ENCODE measurements around the gene BCR.

The BCR gene

DNA sequence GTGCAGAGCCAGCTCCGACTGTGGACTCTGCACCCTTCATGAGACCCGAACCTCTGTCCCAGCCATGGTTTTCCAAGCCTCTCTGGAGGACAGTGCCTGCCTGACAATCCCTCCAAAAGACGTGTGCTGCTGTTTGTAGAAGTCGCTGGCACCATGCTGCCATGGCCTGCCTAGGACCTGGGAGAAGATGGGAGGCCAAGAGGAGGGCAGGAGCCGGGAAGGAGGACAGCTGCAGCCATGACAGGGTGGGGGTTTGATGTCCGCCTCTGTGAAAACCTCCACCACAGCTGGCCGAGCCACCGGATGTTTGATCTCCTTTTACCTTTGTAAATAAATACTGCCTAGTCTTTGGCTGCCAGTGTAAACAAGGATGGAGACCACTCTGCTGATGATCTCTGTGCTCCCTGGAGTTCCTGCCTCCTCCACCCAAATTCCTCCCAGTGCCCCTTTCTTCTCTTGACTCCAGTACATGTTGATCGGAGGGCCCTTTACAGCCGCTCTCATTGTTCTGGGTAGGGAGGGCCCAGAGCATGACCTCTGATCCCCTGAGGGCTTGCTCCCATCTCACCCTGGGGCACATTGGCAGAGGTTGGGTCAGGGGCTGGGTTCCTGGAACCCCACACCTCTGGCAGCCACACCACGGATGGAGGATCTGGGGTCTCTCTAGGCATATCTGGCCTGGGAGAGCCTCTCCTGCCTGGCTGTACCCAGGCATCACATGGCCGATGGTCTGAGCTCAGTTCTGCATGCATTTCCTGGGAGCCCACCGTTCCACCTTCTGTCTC lies 66.9 kb downstream of the BCR start:
- H3K36me3 ChIP-seq (ENCODE audit: insufficient read depth, low read length), result no peaks in the 10 kb centered on the region
- peaks cover 51% of the 10 kb centered on the region for H3K4me1 ChIP-seq (ENCODE audit: insufficient read depth, low read length)
- no peaks in the 10 kb centered on the region for H3K9me3 ChIP-seq (ENCODE audit: control insufficient read depth, insufficient read depth, low read length)
- H3K9ac ChIP-seq (ENCODE audit: low read depth, low read length), result no peak overlapping the region

DNA sequence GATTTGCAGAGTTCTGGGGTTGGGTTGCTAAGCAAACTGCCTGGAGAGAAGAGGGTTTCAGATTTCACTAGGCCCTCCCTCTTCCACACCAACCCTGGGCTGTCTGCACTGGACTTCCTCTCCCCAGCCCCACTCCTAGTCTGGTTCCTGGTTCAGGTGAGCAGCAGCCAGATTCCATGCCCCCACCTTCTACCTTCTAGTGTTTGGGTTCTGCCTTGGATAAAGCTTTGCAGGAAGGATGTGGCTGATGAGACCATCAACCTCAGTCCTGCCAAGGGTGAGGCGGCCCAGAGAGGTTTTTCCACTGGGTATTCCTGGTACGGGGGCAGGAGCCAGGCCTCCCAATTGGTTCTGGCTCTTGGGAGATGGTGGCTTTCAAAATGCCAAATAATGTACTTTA lies 68.3 kb downstream of the BCR start:
- Histone ChIP-seq H3K36me3 (ENCODE audit: insufficient read depth, low read length) (no peaks in the 10 kb centered on the region), H3K9me3 (ENCODE audit: control insufficient read depth, insufficient read depth, low read length) (no peaks in the 10 kb centered on the region), H3K9ac (ENCODE audit: low read depth, low read length) (no peak overlapping the region), H3K4me1 (ENCODE audit: insufficient read depth, low read length) (peaks cover 51% of the 10 kb centered on the region)

DNA sequence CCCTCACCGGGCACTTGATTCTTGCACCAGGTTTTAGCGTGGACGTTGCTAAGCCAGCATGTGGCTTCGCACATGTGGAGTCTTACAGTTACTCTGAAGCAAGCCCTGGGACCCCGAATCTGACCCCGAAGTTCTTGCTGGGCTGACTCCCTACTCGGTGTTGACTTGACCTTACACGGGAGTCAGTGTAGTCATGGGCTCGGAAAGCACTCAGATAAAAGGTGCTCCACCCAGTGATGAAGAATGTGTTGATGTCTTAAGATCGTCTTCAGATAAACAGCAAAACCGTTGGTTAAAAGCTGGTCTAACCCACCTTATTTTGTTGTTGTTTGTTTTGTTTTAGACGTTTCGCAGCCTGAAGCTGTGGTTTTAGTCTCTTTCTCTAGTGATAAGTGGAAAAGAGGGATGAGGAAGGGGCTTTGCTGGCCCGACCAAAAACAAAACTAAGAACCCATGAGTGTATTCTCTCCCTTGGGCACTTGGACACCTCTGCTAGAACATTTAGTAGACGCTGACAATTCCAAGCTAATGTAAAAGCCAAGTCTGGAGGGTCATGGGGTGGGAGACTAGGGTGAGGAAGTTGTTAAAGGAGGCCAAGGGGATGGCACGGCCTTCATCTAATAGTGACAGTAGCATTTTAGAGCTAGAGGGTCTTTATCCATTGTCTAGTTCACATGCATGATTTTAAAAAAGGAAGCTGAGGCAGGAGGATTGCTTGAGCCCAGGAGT lies 69.9 kb downstream of the BCR start:
- H3K36me3 ChIP-seq (ENCODE audit: insufficient read depth, low read length), result peaks cover 4% of the 10 kb centered on the region; the same call in 1 of the 2 replicates
- no peak overlapping the region for H3K9ac ChIP-seq (ENCODE audit: low read depth, low read length)
- H3K9me3 ChIP-seq (ENCODE audit: control insufficient read depth, insufficient read depth, low read length), result no peaks in the 10 kb centered on the region
- H3K4me1 ChIP-seq (ENCODE audit: insufficient read depth, low read length), result peaks cover 34% of the 10 kb centered on the region

DNA sequence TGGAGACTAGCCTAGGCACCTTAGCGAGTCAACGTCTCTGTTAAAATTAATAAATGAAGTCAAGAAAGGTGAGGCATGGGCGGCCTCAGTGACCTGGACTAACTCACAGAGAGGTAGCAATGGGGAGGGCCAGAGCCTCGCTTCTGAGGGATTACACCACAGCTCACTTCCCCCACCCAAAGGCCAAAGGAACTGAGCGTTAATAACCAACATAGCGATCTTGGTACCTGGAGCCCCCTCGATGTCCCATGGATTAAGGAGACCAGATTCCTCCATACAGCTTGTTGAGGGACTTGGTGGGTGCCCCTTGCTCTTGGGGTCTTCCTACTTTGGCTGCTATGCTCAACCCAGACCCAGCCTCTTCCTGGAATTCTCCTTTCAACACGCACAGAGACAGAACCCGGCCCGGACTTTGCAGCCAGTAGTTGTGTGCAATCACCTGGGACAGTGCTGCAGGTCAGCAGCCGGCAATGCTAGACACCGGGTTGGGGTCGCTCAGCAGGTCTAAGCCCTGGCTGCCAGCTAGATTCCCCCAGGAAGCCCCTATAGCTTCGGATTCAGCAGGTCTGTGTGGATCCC lies 70.6 kb downstream of the BCR start:
- H3K9me3 ChIP-seq (ENCODE audit: control insufficient read depth, insufficient read depth, low read length), result no peaks in the 10 kb centered on the region
- peaks cover 4% of the 10 kb centered on the region; the same call in 1 of the 2 replicates for H3K36me3 ChIP-seq (ENCODE audit: insufficient read depth, low read length)
- H3K4me1 ChIP-seq (ENCODE audit: insufficient read depth, low read length), result peaks cover 34% of the 10 kb centered on the region
- H3K9ac ChIP-seq (ENCODE audit: low read depth, low read length), result no peak overlapping the region

DNA sequence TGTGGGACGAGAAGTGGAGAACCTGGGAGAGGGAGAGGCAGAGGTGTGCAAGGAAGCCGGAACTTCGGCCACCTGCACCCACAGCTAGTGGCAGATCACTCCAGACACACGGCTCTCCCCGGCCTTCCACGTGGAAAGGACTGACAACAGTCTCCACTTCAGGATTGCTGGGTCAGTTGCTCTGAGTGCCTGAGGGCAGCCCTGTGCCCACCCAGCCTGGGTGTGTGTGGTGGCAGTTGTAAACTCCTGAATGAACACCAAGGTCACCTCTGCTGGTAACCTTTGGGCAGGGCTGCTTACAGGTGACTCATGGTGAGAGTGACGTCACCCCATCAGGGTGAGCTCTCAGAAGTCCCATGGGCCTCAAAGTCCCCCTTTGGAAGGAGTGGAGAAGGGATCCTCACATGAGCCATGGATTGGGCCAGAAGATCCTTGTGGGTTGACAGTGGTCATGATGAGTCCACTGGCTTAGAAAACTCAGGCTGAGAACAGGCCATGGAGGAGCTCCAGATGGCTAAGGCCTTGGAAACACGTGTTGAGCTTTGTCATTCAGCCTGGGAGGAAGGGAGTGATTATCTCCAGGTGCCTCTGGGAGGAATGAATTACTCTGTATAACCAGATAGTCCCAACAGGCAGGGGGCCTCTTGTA lies 71.3 kb downstream of the BCR start:
- Histone ChIP-seq H3K4me1 (ENCODE audit: insufficient read depth, low read length) (peaks cover 34% of the 10 kb centered on the region), H3K9ac (ENCODE audit: low read depth, low read length) (no peak overlapping the region), H3K9me3 (ENCODE audit: control insufficient read depth, insufficient read depth, low read length) (no peaks in the 10 kb centered on the region), H3K36me3 (ENCODE audit: insufficient read depth, low read length) (peaks cover 4% of the 10 kb centered on the region; the same call in 1 of the 2 replicates)

DNA sequence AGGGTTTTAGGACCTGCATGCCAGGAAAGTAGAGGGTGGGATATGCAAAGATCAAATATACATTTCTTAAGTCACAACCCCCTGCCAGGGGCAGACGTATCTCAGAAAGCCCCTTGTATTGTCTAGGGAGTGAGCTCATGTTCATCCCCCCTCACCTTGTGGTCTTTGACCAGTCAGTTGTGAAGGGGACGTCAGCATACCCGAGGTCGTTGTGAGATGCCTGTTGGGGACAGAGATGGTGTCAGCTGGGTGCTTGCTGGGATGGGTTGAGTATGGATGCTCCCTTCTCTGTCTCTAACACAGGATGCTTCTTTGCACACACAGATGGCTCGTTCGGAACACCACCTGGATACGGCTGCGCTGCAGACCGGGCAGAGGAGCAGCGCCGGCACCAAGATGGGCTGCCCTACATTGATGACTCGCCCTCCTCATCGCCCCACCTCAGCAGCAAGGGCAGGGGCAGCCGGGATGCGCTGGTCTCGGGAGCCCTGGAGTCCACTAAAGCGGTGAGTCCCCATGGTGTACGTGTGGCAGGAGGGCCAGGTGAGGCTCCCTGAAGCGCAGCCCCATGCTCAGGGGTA lies 73.3 kb downstream of the BCR start:
- Histone ChIP-seq H3K9ac (ENCODE audit: low read depth, low read length) (no peak overlapping the region), H3K36me3 (ENCODE audit: insufficient read depth, low read length) (peaks cover 4% of the 10 kb centered on the region), H3K9me3 (ENCODE audit: control insufficient read depth, insufficient read depth, low read length) (no peaks in the 10 kb centered on the region), H3K4me1 (ENCODE audit: insufficient read depth, low read length) (peaks cover 34% of the 10 kb centered on the region)

DNA sequence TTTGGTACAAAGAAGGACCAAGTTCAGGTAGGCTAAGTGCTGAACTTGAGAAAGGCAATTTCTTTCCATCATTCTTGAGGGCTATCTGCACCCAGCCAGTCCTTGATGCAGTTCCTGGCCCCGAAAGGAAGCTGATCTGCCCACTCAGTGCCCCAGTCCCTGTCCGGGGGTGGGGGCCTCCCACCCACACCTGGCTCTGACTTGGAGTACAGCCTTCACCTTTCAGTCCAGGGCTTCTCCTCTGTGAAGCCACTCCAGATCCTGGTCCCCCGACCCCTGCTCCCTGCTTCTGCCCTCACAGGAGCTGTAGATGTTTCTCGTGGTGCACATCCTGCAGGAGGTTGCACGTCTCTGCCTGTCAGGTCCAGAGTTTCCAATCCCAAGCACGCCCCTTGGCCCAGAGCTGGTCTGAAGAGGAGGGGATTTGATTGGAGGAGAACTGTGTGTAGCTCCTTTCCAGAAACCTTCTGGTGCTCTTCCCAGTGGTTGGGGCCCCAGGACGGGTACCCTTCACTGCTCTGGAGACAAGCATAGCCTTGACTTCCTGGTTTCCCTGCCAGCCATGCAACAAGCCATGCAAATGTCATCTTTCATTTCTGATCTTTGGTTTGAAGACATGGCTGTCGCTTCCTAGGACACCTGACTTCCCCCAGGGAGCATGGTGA lies 75.3 kb downstream of the BCR start:
- Histone ChIP-seq H3K4me1 (ENCODE audit: insufficient read depth, low read length) (peaks cover 20% of the 10 kb centered on the region), H3K36me3 (ENCODE audit: insufficient read depth, low read length) (peaks cover 4% of the 10 kb centered on the region), H3K9me3 (ENCODE audit: control insufficient read depth, insufficient read depth, low read length) (no peaks in the 10 kb centered on the region), H3K9ac (ENCODE audit: low read depth, low read length) (no peak overlapping the region)

DNA sequence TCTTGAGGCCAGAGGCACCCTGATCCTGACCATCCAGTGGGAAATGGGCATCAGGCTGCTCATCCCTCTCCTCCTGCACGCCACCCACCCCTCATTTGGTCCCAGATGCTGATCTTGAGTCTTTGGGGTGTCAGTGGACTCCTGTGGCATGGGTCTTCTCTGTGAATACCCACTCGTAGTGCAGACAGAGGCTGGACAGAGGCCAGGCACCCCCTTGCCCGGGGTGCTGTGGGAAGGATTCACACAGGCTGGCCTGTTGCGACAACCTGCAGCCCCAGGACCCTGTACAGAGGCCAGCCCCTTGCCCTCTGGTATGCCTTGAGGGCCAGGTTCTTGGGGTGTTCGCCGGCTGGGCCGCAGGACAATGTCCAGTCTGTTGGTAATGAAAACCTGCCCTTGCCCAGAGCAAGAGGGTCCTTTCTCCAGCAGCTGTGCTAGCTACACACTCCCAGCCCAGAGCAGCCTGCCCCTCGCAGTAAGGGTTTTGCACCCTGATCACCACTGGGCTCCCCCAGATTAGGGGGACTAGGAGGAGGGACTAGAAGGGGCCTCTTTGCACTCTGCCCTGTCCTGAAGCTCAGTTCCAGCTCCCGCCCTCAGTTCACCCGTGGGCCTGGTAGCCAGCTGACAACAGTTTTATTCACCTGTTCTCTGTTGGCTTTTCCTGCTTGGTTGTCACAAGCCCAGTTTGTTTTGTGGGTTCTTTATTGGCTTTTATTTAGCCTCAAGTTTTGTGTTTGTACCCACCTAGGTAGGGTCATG lies 76.0 kb downstream of the BCR start:
- Histone ChIP-seq H3K9ac (ENCODE audit: low read depth, low read length) (no peak overlapping the region), H3K36me3 (ENCODE audit: insufficient read depth, low read length) (peaks cover 4% of the 10 kb centered on the region), H3K4me1 (ENCODE audit: insufficient read depth, low read length) (peaks cover 14% of the 10 kb centered on the region), H3K9me3 (ENCODE audit: control insufficient read depth, insufficient read depth, low read length) (no peaks in the 10 kb centered on the region)

DNA sequence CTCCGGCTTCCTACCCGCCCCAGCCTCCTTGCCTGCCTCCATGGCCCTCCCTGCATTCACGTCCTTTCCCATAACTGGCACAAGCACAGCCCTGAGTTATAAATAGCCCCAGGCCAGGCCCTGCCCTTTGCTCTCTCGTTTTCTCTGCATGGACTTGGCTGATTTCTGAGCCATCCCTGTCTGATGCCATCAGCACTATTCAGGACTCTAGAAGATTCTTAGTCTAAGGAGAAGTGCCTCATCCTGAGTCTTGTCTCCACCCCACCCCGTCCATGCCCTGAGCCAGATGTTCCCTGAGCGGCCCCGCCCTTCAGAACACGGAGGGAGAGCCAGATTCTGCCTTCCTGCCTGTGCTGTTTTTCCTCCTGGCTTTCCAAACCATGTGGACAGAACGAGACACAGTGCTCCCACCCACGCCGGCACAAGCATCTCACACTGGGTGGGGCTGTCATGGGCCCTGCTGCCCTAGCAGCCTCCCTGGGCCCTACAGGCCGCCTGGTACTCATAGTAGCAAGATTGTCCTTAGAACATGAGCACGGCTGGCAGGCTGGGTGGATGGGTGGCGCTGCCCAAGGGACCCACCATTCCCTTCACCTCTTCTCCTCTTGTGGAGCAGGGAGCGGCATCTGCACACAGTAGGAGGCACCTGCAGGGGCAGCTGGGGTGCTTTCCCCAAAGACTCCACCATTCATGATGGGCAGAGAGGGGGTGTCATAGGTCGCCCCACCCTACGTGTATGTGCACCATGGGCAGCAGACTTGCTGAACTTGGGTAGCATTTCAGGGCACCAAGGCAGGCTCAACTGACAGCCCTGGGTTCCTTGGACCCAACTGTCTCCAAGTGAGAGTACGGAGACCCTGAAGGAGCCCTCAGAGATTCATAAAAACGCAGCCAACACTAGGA lies 76.9 kb downstream of the BCR start:
- Histone ChIP-seq H3K9me3 (ENCODE audit: control insufficient read depth, insufficient read depth, low read length) (no peaks in the 10 kb centered on the region), H3K4me1 (ENCODE audit: insufficient read depth, low read length) (peaks cover 5% of the 10 kb centered on the region; the same call in 1 of the 2 replicates), H3K36me3 (ENCODE audit: insufficient read depth, low read length) (peaks cover 4% of the 10 kb centered on the region), H3K9ac (ENCODE audit: low read depth, low read length) (no peak overlapping the region)

DNA sequence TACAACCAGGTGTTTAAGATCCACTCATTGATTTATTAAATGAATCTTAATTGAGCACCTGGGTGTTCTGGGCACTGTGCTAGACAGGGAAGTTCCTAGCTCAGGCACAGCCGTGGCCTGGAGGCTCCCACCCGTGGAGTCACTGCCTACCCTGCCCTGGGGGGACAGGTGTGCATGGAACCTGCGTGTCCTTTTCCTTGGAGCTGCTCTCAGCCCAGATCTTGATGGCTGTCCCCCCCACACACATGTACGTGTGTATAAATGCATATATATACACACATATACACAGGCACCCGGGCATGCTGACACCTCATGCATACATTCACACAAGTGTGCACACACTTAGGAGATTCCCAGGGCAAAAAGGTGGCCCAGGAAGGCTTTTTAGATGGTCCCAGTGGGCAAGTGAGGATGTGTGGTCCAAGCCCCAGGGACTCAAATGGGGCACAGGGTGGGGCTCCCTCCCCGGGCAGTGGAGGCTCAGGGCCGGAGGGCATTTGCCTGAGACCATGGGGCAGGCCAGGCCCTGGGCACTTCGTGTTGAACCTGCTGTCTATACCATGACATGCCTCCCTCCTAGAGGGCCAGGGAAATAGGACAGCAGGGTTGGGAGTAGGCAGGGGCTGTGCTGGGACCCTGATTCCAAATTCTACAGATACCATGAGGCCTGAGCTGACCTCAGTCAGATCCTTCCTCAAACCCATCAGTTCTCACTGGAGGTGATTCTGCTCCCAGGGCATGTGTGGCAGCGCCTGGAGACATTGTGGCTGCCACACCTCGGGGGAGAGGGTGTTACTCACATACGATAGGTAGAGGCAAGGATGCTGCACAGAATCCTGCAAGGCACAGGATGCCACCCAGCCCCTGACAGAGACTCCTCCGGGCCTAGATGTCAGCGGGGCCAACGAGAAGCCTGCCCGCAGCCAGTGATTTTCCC lies 77.8 kb downstream of the BCR start:
- peaks cover 4% of the 10 kb centered on the region for H3K36me3 ChIP-seq (ENCODE audit: insufficient read depth, low read length)
- H3K9me3 ChIP-seq (ENCODE audit: control insufficient read depth, insufficient read depth, low read length), result no peaks in the 10 kb centered on the region
- H3K4me1 ChIP-seq (ENCODE audit: insufficient read depth, low read length), result peaks cover under 1% of the 10 kb centered on the region; the same call in 1 of the 2 replicates

DNA sequence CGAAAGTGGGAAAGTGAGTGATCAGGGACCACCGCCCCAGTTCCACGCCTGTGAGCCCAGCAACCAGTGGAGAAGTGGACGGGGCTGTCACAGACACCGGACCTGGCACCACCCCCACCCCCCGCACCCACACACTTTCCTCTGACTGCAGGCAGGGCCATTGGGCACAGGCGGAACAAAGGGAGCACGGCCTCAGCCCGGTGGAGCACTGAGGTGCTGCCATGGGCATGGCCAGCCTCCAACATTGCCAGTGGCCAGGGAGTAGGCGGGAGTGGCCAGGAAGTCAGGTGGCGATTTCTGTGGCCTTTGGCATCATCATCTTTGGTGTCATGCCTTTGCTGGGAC lies 78.5 kb downstream of the BCR start:
- Histone ChIP-seq H3K36me3 (ENCODE audit: insufficient read depth, low read length) (peaks cover 4% of the 10 kb centered on the region), H3K9me3 (ENCODE audit: control insufficient read depth, insufficient read depth, low read length) (no peaks in the 10 kb centered on the region), H3K9ac (ENCODE audit: low read depth, low read length) (no peak overlapping the region), H3K4me1 (ENCODE audit: insufficient read depth, low read length) (no peaks in the 10 kb centered on the region)

More for the DNA sequence above, 77.8 kb downstream of the BCR start:
- H3K9ac ChIP-seq (ENCODE audit: low read depth, low read length), result no peak overlapping the region
